Mucosa of descending colon (tissue), 3 donors: ENCODE measurements around the gene EPHA3. TPM values are rescaled to one million over a fixed set of nuclear protein-coding genes. Genes with fewer than 3 reads are reported as not detected.

Experiments
- ATAC-seq: fragments of 200-7000 bp; cut with Tn5 transposase; one replicate; pipeline ENCODE4 v1.9.1; 2020; ENCODE audit warnings: mild to moderate bottlenecking, moderate library complexity
- DNase-seq, 3 donors: peaks; one replicate each; pipeline ENCODE4 v3.0.0-alpha.2; 2020
- H3K36me3 ChIP-seq: fragments of 200-600 bp; one replicate; pipeline ENCODE4 v1.8.0; 2021; ENCODE audit warnings: low read depth, mild to moderate bottlenecking
- H3K4me1 ChIP-seq: fragments of 200-600 bp; one replicate; pipeline ENCODE4 v1.8.0; 2021; ENCODE audit warnings: low read depth, mild to moderate bottlenecking
- H3K4me3 ChIP-seq: fragments of 200-600 bp; one replicate; pipeline ENCODE4 v1.8.0; 2021; ENCODE audit warnings: mild to moderate bottlenecking
- H3K9me3 ChIP-seq: fragments of 200-600 bp; one replicate; pipeline ENCODE4 v1.8.0; 2021; ENCODE audit warnings: mild to moderate bottlenecking
- CTCF ChIP-seq: fragments of 200-600 bp; IDR thresholded peaks from one replicate; pipeline ENCODE4 v1.8.0; 2022; ENCODE audit warnings: antibody characterized with exemption, mild to moderate bottlenecking
- intact Hi-C, 2 donors: fragments of 100-400 bp; cut with DNase I in 1 of 2; cut with micrococcal nuclease in 1 of 2; formaldehyde crosslinking; loops; one replicate each; pipeline versions ENCODE4 v1.11.0 to v1.11.1; 2022; cut with DNase I, micrococcal nuclease
- total RNA-seq, 3 donors: library from RNA; stranded (reverse); fragmentation: NEBNext Ultra II Directional in 2 of 3; extraction: Animal tissue kit (Norgen Biotek cat#: 25700) in 2 of 3; gene quantifications; one replicate each; pipeline versions ENCODE4 v1.2.1 to v1.2.4, GENCODE V29; 2021 to 2023
- donor health status: DM: no; HTN: no; CAD: no; lungs with moderate emphysema.
- donor health status: DM: no; HTN: no; CAD: no.
- donor health status: DM: no; HTN: yes; CAD: no.

The EPHA3 gene
- total RNA-seq, 3 donors from 2014 or later = 1.0 to 6.6 (median 2.0) TPM

GRCh38 chr3:89455240-89455639, 347.8 kb downstream of the EPHA3 start:
- intact Hi-C loops = no loop called here
- no peak for TF ChIP-seq CTCF
- DNase-seq = no peak
- no peak overlapping the region for H3K4me3 ChIP-seq
- no peaks in the 10 kb centered on the region for H3K36me3 ChIP-seq
- no peak for ATAC-seq
- no peaks in the 10 kb centered on the region for H3K9me3 ChIP-seq
- no peaks in the 10 kb centered on the region for H3K4me1 ChIP-seq

- Histone ChIP-seq H3K4me3 (no peak overlapping the region), H3K36me3 (no peaks in the 10 kb centered on the region), H3K9me3 (no peaks in the 10 kb centered on the region), H3K4me1 (no peaks in the 10 kb centered on the region)
- no peak for TF ChIP-seq CTCF
- no peak for ATAC-seq
- DNase-seq = no peak
- intact Hi-C loops = no loop called here
Measured at GRCh38 chr3:89467898-89468363, 360.5 kb downstream of the EPHA3 start.

GRCh38 chr3:89472101-89472500, 364.7 kb downstream of the EPHA3 start:
- no peaks in the 10 kb centered on the region for H3K4me1 ChIP-seq
- H3K36me3 ChIP-seq = no peaks in the 10 kb centered on the region
- H3K9me3 ChIP-seq = no peaks in the 10 kb centered on the region
- DNase-seq (no peak), ATAC-seq (no peak)
- intact Hi-C loops = no loop called here
- no peak overlapping the region for H3K4me3 ChIP-seq
- no peak for TF ChIP-seq CTCF

- intact Hi-C loops = no loop called here
- TF ChIP-seq CTCF = no peak
- H3K36me3 ChIP-seq = no peaks in the 10 kb centered on the region
- no peak overlapping the region for H3K4me3 ChIP-seq
- DNase-seq (no peak), ATAC-seq (no peak)
- no peaks in the 10 kb centered on the region for H3K9me3 ChIP-seq
- no peaks in the 10 kb centered on the region for H3K4me1 ChIP-seq
Measured at GRCh38 chr3:89474333-89475130, 367.1 kb downstream of the EPHA3 start.

- no peak overlapping the region for H3K4me3 ChIP-seq
- intact Hi-C loops = no loop called here
- no peak for ATAC-seq
- DNase-seq = no peak
- H3K36me3 ChIP-seq = no peaks in the 10 kb centered on the region
- H3K9me3 ChIP-seq = no peaks in the 10 kb centered on the region
- no peak for TF ChIP-seq CTCF
- H3K4me1 ChIP-seq = no peaks in the 10 kb centered on the region
Measured at GRCh38 chr3:89488800-89489580, 381.6 kb downstream of the EPHA3 start.
